ENCODE data around the gene SMOC2.

SMOC2 gene

DNA sequence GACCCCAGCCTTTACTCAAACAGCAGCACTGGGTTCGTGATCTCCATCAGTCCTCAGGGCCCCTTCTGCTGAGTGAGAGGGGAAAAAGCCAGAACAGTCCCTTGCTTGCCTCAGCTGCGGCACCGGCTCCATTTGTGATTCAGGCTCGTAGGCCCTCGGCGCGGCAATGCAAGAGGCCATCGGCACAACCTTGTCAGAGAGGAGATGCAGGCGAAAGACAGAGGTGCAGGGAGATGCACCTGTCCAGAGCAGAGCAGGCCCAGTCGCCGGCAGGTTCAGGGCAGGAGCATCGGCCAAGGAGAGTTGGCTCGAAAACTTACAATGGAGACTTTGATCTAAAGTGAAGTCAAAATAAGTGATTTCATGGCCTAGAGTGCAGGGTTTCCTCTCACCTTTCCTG, 171.6 kb downstream of the SMOC2 start:
- DNase-seq (ENCODE audit: low read depth), result no peak
- H3K4me3 ChIP-seq (replicated peaks; ENCODE audit: low read depth, low read length), result no peak overlapping the region
- TF ChIP-seq, protein P1, sequence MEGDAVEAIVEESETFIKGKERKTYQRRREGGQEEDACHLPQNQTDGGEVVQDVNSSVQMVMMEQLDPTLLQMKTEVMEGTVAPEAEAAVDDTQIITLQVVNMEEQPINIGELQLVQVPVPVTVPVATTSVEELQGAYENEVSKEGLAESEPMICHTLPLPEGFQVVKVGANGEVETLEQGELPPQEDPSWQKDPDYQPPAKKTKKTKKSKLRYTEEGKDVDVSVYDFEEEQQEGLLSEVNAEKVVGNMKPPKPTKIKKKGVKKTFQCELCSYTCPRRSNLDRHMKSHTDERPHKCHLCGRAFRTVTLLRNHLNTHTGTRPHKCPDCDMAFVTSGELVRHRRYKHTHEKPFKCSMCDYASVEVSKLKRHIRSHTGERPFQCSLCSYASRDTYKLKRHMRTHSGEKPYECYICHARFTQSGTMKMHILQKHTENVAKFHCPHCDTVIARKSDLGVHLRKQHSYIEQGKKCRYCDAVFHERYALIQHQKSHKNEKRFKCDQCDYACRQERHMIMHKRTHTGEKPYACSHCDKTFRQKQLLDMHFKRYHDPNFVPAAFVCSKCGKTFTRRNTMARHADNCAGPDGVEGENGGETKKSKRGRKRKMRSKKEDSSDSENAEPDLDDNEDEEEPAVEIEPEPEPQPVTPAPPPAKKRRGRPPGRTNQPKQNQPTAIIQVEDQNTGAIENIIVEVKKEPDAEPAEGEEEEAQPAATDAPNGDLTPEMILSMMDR (IDR thresholded peaks at IDR 0.05; ENCODE audit: low read length, missing control alignments), result no peak

DNA sequence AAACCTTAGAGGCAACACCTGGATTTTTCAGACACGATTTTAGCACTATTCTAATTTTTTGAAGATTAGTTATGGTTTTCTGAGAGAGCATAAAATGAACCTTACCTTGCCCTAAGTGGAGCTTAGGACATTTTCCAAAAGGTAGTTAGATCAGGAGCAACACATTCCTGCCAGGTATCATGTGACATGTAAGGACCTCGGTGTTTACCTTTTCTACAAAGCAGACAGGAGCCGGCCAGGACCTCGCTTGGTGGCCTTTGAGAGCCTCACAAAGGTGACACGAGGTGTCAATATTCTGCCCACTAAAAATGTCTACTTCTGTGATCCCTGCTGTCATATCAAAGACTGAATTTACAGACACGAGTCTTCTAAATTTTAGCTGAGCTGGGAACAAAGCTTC, 174.9 kb downstream of the SMOC2 start:
- DNase-seq (ENCODE audit: low read depth), result no peak
- TF ChIP-seq, protein P1 (IDR thresholded peaks at IDR 0.05; ENCODE audit: low read length, missing control alignments), result no peak
- H3K4me3 ChIP-seq (replicated peaks; ENCODE audit: low read depth, low read length), result no peak overlapping the region

DNA sequence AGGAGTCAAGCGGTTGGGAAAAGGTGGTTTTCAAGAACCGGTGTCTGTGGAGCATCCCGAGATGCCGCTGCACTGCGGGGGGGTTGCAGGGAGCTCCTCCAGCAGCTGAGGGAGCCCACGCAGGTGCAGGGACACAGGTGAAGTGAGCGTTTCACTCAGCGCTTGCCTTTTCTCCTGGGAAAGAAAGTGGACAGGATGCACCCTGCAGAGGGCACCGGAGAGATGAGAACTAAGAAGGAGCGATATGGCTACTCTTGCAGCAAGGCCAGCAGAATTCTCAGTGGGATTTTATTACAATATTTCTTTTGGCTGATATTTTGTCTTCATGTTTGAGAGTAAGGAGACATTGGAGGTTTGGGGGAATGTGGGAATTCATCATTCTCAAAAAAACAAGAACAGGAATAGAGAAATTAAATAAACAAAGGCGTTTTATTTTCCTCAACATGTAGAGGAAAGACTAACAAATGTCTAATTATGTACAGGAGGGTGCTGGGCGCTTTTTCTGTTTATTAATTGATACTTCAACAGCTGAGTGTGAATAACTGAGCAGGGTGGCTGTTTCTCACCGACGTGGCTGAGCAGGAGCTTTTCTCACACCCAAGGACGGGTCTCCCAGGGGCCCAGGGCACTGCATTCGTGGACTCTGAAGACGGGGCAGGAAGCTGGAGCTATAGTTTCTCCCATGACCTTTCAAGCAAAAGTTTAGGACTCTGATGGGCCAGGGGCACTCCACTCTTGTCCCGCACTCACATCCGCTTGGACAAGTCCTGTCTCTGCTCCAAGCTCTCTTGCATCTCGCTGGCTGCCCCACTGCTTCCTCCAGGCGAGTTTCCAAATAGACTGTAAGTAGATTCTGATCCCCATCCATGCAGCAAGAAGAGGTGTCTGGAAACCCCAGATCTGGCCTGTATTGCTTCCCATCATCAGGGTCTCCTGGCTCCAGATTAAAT, 176.1 kb downstream of the SMOC2 start:
- TF ChIP-seq, protein P1 (IDR thresholded peaks at IDR 0.05; ENCODE audit: low read length, missing control alignments), result no peak
- no peak for DNase-seq (ENCODE audit: low read depth)
- no peak overlapping the region for H3K4me3 ChIP-seq (replicated peaks; ENCODE audit: low read depth, low read length)

DNA sequence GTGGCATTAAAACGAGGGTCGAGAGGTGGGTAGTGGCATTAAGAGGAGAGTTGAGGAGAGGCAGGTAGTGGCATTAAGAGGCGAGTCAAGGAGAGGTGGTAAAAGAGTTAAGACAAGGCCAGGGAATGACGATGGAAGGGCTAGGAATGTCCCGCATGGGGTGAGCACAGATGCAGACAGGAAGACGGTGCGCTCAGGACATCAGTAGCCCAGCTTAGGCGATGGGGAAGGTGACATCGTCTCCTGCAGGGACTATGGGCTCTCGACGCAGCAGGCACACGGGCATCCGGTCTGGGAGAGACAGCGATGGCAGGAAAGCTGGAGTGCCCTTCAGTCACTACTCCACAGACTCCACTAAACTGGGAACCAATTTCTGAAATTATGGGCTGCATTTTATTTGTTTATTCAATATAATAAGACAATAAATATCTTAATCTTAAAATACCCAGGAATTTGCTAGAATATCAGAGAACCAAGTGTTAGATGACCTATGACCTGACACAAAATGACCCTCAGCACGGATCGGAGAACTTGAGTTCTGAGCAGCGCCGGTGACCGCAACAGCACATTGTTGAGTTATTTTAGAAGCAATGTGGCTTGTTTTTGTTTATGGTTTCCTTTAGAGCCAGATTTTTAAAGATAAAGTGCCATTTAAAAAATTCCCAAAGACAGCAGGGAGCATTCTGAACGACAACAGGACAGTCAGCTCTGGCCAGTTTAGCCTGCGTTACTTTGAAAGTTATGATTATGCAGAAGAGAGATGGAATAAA, 177.7 kb downstream of the SMOC2 start:
- TF ChIP-seq, protein P1 (IDR thresholded peaks at IDR 0.05; ENCODE audit: low read length, missing control alignments), result no peak
- H3K4me3 ChIP-seq (replicated peaks; ENCODE audit: low read depth, low read length), result no peak overlapping the region
- DNase-seq (ENCODE audit: low read depth), result no peak

DNA sequence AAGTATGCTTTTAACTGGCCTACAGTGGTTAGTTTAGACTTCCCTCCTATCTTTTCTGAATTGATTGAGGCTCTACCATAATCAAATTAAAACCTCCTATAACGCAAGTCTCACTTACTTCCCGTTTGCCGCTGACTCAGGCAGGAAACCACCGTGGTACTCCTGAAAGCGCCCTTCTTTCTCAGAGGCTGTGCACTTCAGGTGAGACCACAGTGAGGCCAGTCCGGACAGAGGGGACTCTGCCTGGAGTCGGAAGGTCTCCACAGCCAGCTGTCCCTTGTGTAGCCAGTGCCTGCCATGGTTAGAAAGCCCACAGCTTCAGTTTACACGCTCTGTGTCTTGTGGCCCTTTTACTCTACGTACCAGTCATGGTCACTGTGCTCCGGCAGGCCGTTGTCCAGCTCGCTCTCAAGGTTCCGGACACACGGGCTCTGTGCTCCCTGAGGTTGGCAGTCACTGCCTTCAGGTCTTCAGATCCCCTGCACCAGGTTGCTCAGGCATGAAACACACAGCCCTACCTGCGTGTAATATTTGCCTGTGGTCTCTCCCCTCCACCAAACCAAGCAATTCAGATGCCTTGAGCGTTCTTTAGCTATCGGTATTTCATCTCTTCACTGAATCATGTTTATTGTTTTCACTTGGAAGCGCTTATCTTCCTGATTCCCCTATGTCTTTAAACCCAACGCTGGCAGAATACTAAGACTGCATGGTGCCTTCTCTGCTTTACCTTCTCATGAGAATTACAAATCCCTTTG, 178.8 kb downstream of the SMOC2 start:
- TF ChIP-seq, protein P1 (IDR thresholded peaks at IDR 0.05; ENCODE audit: low read length, missing control alignments), result no peak
- H3K4me3 ChIP-seq (replicated peaks; ENCODE audit: low read depth, low read length), result no peak overlapping the region
- no peak for DNase-seq (ENCODE audit: low read depth)

DNA sequence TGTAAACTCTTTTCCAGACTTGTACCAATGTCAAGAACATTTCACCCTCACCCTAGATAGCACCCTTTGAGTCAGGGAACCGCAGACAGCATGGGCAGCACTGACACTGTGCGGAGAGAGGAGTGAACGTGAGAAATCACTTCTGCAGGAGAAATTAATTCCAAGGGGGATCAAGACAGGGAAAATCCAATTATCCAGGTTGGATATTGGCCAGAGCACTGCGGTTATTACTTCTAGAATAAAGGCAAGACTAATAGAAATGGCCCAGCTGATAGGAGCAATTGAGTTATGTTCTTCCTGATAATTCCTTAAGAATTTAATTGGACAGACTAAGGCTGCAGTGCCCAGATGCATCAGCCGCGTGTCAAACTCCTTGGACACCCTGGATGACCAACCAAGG, 179.6 kb downstream of the SMOC2 start:
- H3K4me3 ChIP-seq (replicated peaks; ENCODE audit: low read depth, low read length), result no peak overlapping the region
- DNase-seq (ENCODE audit: low read depth), result no peak
- TF ChIP-seq, protein P1 (IDR thresholded peaks at IDR 0.05; ENCODE audit: low read length, missing control alignments), result no peak

Measured in fibroblast of pulmonary artery (primary cell).